HepG2 (cell line): Measurements from ENCODE around the gene TRIM9. TPM values are rescaled to one million over a fixed set of nuclear protein-coding genes. Genes with fewer than 3 reads are reported as not detected.

Source experiments
- ATAC-seq: fragments of 200-7000 bp; cut with Tn5 transposase; 3 replicates; pipeline ENCODE4 v1.9.1; 2020; ENCODE audit warnings: mild to moderate bottlenecking, moderate library complexity
- BruUV-seq: library from RNA; stranded (reverse); fragments of 400-500 nt; replicated peaks from 2 replicates; lab custom pipeline; 2021; lab: Mats Ljungman, UMichigan
- CTCF ChIA-PET: fragments of 300-600 bp; formaldehyde crosslinking; extraction: SDS; loops from one replicate; lab custom pipeline; 2021; ENCODE audit warnings: low total read pairs, inconsistent platforms, low intra/inter-chr PET ratio; lab: Yijun Ruan, JAX
- POLR2A ChIA-PET: fragments of 350-600 bp; sonication (Branson Sonifier 250); formaldehyde crosslinking; loops from one replicate; lab custom pipeline; 2020; ENCODE audit warnings: antibody characterized with exemption, inconsistent platforms; lab: Yijun Ruan, JAX
- DNase-seq: peaks from one replicate; pipeline ENCODE4 v3.0.0-alpha.2; 2015; ENCODE audit warnings: low spot score
- FAIRE-seq: peaks from 3 replicates; lab custom pipeline; 2011; peaks lifted over from hg19 to GRCh38; lab: Jason Lieb, UNC
- H2AFZ ChIP-seq: one replicate; pipeline ENCODE4 v1.6.1; 2011; ENCODE audit warnings: low read length, inconsistent platforms
- H3K27ac ChIP-seq: fragments of 300-600 bp; 3 replicates; pipeline ENCODE4 v1.8.0; 2011; ENCODE audit warnings: mixed run types, mild to moderate bottlenecking, mixed read lengths, low read length, inconsistent platforms; ENCODE audit not compliant: insufficient read depth; ENCODE audit errors: extremely low read length
- H3K27me3 ChIP-seq, 2 experiments: fragments of 200-600 bp in 1 of 2; 2 replicates in 1 of 2; 3 replicates in 1 of 2; pipeline versions ENCODE4 v1.6.0 to v1.8.0; 2011; ENCODE audit warnings: low read length in 2 of 2, mild to moderate bottlenecking in 2 of 2, moderate library complexity in 2 of 2, inconsistent platforms in 1 of 2; ENCODE audit not compliant: insufficient read depth in 2 of 2, control insufficient read depth in 1 of 2
- H3K36me3 ChIP-seq, 2 experiments: fragments of 200-600 bp in 1 of 2; replicated peaks in 1 of 2; 2 replicates in 1 of 2; 3 replicates in 1 of 2; pipeline versions ENCODE4 v1.5.1 to v1.8.0; 2011; ENCODE audit warnings: low read length in 2 of 2, inconsistent platforms in 1 of 2; ENCODE audit not compliant: insufficient read depth in 2 of 2, control insufficient read depth in 1 of 2
- H3K4me1 ChIP-seq: 2 replicates; pipeline ENCODE4 v1.5.1; 2012; ENCODE audit warnings: low read length, inconsistent platforms; ENCODE audit not compliant: insufficient read depth
- H3K4me2 ChIP-seq: 2 replicates; pipeline ENCODE4 v1.6.0; 2011; ENCODE audit warnings: low read depth, low read length, inconsistent platforms
- H3K4me3 ChIP-seq, 3 experiments: fragments of 200-600 bp in 1 of 3; sonication (generic), shearing (Covaris generic) in 1 of 3; replicated peaks in 1 of 3; 2 replicates each; pipeline ENCODE4 v1.5.1; 2011 to 2016; ENCODE audit warnings: low read length in 3 of 3, inconsistent platforms in 2 of 3, low read depth in 2 of 3, mild to moderate bottlenecking in 2 of 3, control low read depth in 1 of 3, mixed read lengths in 1 of 3; ENCODE audit not compliant: insufficient read depth in 1 of 3
- H3K79me2 ChIP-seq: one replicate; pipeline ENCODE4 v1.6.1; 2011; ENCODE audit warnings: low read length, inconsistent platforms; ENCODE audit not compliant: insufficient read depth
- H3K9ac ChIP-seq: 2 replicates; pipeline ENCODE4 v1.6.0; 2011; ENCODE audit warnings: mild to moderate bottlenecking, low read depth, low read length, inconsistent platforms; ENCODE audit not compliant: insufficient read depth
- H3K9me3 ChIP-seq: 2 replicates; pipeline ENCODE4 v1.5.1; 2012; ENCODE audit warnings: mild to moderate bottlenecking, low read length
- H4K20me1 ChIP-seq: 2 replicates; pipeline ENCODE4 v1.6.0; 2011; ENCODE audit warnings: inconsistent platforms, mild to moderate bottlenecking, low read length, moderate library complexity; ENCODE audit not compliant: insufficient read depth
- ARNT ChIP-seq: fragments of 450-650 bp; IDR thresholded peaks from 2 replicates; pipeline ENCODE4 v1.6.1; 2017
- STAG1 ChIP-seq: sonication (generic); formaldehyde crosslinking; IDR thresholded peaks from 2 replicates; pipeline ENCODE4 v1.4.0; 2020; ENCODE audit warnings: missing genetic modification reagents
- ZNF589 ChIP-seq: sonication (generic); formaldehyde crosslinking; conservative IDR thresholded peaks from 2 replicates; pipeline ENCODE4 v1.8.0; 2022; ENCODE audit warnings: mild to moderate bottlenecking, moderate library complexity, missing genetic modification reagents
- WGBS: methylation state at CpG from one replicate; pipeline ENCODE4 v1.1.6; 2017; ENCODE audit warnings: low lambda C conversion rate; 5-methylcytosine and 5-hydroxymethylcytosine counted together
- in situ Hi-C: cut with HindIII; loops from 2 replicates; pipeline ENCODE4 v1.10.0; 2017; ENCODE audit warnings: low pct_unique_long_range_greater_than_20kb; ENCODE audit not compliant: extremely low pct_ligation_motif_present
- intact Hi-C: fragments of 100-400 bp; cut with micrococcal nuclease; formaldehyde crosslinking; loops from one replicate; pipeline ENCODE4 v1.10.0; 2022; ENCODE audit not compliant: unreplicated experiment
- polyA plus RNA-seq, 8 experiments: library from polyadenylated mRNA; depleted of rRNA in 3 of 8; stranded (reverse) in 7 of 8; unstranded in 1 of 8; fragments of >200 nt; fragmentation: Illumina TruSeq in 4 of 8; extraction: Trizol in 4 of 8; gene quantifications; 2 replicates each; pipeline versions ENCODE4 v1.2.1 to v1.2.3, GENCODE V29; 2011 to 2016; ENCODE audit warnings: low read depth in 4 of 8, missing spikeins in 1 of 8, mixed read lengths in 1 of 8; ENCODE audit not compliant: insufficient read depth in 1 of 8
- total RNA-seq, 5 experiments: library from RNA; depleted of rRNA; stranded (reverse); fragments of >200 nt; fragmentation: Illumina TruSeq; extraction: Trizol; gene quantifications; 2 replicates each; pipeline ENCODE4 v1.2.3, GENCODE V29; 2016; ENCODE audit warnings: low read depth in 1 of 5
- TF ChIP-seq, protein P1 (sequence below): sonication (generic); formaldehyde crosslinking; IDR thresholded peaks from 2 replicates; pipeline ENCODE4 v1.5.0; 2020; ENCODE audit warnings: mild to moderate bottlenecking, missing genetic modification reagents
- TF ChIP-seq, protein P2 (sequence below): sonication (generic); formaldehyde crosslinking; IDR thresholded peaks from 2 replicates; pipeline ENCODE4 v1.5.0; 2020; ENCODE audit warnings: mild to moderate bottlenecking, missing genetic modification reagents, moderate library complexity

TRIM9 gene
- total and polyA plus RNA-seq, 2 of the 13 experiments (the other 11 are each of a cell fraction or from before 2014, with no cell fraction given): 0.04 to 0.07 TPM

DNA sequence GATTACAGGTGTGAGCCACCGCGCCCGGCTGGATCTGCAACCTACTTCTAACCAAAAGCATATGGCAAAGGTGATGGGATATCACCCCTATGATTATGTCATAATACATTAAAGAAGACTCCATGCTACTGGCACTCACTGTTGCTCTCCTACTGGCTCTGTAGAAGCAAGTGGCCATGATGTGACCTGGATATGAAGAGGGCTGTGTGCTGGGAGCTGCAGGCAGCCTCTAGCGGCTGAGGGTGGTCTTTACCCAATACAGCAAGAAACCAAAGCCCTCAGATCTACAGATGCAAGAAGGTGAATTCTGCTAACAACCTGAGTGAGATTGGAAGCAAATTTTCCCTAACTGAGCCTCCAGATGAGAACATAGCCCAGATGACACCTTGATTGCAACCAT is 34.2 kb upstream of the TRIM9 start:
- intact Hi-C loops (loop anchor here (1.0 kb wide), 1 partner anchor 174 kb away; no protein-coding TSS in a partner anchor), in situ Hi-C loops (no loop called here)
- ATAC-seq (peak; percentile 98), FAIRE-seq (no peak), DNase-seq (peak; percentile 8)
- no peaks in the 10 kb centered on the region for H3K4me1 ChIP-seq
- no peak overlapping the region for H3K27ac ChIP-seq
- POLR2A ChIA-PET: no interaction called here
- no peaks in the 10 kb centered on the region for H3K79me2 ChIP-seq
- no peak overlapping the region for H3K4me2 ChIP-seq
- no TSS peak for BruUV-seq
- no peaks in the 10 kb centered on the region for H4K20me1 ChIP-seq
- no peaks in the 10 kb centered on the region for H3K36me3 ChIP-seq
- no peak overlapping the region for H2AFZ ChIP-seq
- 51% methylated on average over 4 of the region's 4 CpGs for WGBS
- CTCF ChIA-PET: no interaction called here
- TF ChIP-seq ARNT (no peak), ZNF589 (CRISPR knock-in tag) (no peak), STAG1 (CRISPR knock-in tag) (peak; percentile 46)
- TF ChIP-seq, protein P1, sequence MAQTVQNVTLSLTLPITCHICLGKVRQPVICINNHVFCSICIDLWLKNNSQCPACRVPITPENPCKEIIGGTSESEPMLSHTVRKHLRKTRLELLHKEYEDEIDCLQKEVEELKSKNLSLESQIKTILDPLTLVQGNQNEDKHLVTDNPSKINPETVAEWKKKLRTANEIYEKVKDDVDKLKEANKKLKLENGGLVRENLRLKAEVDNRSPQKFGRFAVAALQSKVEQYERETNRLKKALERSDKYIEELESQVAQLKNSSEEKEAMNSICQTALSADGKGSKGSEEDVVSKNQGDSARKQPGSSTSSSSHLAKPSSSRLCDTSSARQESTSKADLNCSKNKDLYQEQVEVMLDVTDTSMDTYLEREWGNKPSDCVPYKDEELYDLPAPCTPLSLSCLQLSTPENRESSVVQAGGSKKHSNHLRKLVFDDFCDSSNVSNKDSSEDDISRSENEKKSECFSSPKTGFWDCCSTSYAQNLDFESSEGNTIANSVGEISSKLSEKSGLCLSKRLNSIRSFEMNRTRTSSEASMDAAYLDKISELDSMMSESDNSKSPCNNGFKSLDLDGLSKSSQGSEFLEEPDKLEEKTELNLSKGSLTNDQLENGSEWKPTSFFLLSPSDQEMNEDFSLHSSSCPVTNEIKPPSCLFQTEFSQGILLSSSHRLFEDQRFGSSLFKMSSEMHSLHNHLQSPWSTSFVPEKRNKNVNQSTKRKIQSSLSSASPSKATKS (CRISPR knock-in tag): no peak
- TF ChIP-seq, protein P2, sequence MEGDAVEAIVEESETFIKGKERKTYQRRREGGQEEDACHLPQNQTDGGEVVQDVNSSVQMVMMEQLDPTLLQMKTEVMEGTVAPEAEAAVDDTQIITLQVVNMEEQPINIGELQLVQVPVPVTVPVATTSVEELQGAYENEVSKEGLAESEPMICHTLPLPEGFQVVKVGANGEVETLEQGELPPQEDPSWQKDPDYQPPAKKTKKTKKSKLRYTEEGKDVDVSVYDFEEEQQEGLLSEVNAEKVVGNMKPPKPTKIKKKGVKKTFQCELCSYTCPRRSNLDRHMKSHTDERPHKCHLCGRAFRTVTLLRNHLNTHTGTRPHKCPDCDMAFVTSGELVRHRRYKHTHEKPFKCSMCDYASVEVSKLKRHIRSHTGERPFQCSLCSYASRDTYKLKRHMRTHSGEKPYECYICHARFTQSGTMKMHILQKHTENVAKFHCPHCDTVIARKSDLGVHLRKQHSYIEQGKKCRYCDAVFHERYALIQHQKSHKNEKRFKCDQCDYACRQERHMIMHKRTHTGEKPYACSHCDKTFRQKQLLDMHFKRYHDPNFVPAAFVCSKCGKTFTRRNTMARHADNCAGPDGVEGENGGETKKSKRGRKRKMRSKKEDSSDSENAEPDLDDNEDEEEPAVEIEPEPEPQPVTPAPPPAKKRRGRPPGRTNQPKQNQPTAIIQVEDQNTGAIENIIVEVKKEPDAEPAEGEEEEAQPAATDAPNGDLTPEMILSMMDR (CRISPR knock-in tag): peak; percentile 42
- TF ChIP-seq, all 625 proteins: peak for 2
- Histone ChIP-seq H3K9ac (no peak overlapping the region), H3K9me3 (no peaks in the 10 kb centered on the region), H3K27me3 (no peaks in the 10 kb centered on the region; a peak in 1 of 5 replicates), H3K4me3 (no peak overlapping the region)
